Measurements from ENCODE around the gene ATP2C1. TPM values are rescaled to one million over a fixed set of nuclear protein-coding genes. Genes with fewer than 3 reads are reported as not detected.

Gene ATP2C1
- total and polyA plus RNA-seq, 2 of the 13 experiments (the other 11 are each of a cell fraction or from before 2014, with no cell fraction given), result 32.4 to 37.6 TPM

GRCh38 chr3:130893376-130894129 lies at the start of gene ATP2C1 (continued):
- TF ChIP-seq HNRNPL (IDR thresholded peaks at IDR 0.05; ENCODE audit: low read depth, low read length) (no peak), ZBTB10 (CRISPR knock-in tag; IDR thresholded peaks at IDR 0.05; ENCODE audit: borderline replicate concordance) (no peak; the same call in 1 of the 2 replicates), RBM39 (IDR thresholded peaks at IDR 0.05; ENCODE audit: low read depth, low read length, poor library complexity, severe bottlenecking) (peak; percentile 71), ISX (CRISPR knock-in tag; conservative IDR thresholded peaks at IDR 0.05) (no peak; the same call in 1 of the 2 replicates), MTF2 (CRISPR knock-in tag; IDR thresholded peaks at IDR 0.05; ENCODE audit: borderline replicate concordance) (peak; percentile 97), ZNF766 (CRISPR knock-in tag; IDR thresholded peaks at IDR 0.05; ENCODE audit: borderline replicate concordance) (no peak), ATF7-NPFF (CRISPR knock-in tag; IDR thresholded peaks at IDR 0.05; ENCODE audit: low read depth) (no peak), ETS1 (CRISPR knock-in tag; IDR thresholded peaks at IDR 0.05) (no peak), ZBTB39 (CRISPR knock-in tag; IDR thresholded peaks at IDR 0.05) (0 out of 2 replicates have a peak, but pooled peaks have one; percentile 46), TEAD3 (CRISPR knock-in tag; optimal IDR thresholded peaks at IDR 0.05; ENCODE audit: borderline replicate concordance) (no peak), FOSL2 (CRISPR knock-in tag; IDR thresholded peaks at IDR 0.05) (0 out of 2 replicates have a peak, but pooled peaks have one; percentile 21), FOXO4 (CRISPR knock-in tag; conservative IDR thresholded peaks at IDR 0.05) (0 out of 2 replicates have a peak, but pooled peaks have one; percentile 42), RXRA (CRISPR knock-in tag; IDR thresholded peaks at IDR 0.05) (peak; percentile 60; the same call in 1 of the 2 replicates), PAXIP1 (CRISPR knock-in tag; conservative IDR thresholded peaks at IDR 0.05) (peak; percentile 45), ZEB1 (IDR thresholded peaks at IDR 0.05; ENCODE audit: insufficient replicate concordance, low read depth) (no peak)
- TF ChIP-seq, protein P1, sequence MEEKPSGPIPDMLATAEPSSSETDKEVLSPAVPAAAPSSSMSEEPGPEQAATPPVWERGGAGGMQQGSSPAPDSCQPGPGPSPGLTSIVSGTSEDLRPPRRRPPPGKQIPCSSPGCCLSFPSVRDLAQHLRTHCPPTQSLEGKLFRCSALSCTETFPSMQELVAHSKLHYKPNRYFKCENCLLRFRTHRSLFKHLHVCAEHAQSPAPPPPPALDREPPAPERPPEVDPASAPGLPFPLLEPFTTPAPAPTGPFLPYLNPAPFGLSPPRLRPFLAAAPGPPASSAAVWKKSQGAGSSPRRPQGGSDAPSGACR (CRISPR knock-in tag; IDR thresholded peaks at IDR 0.05), result peak; percentile 50; the same call in 1 of the 2 replicates

All from HepG2 (cell line).